Hepatocyte (in vitro differentiated cells): Measurements from ENCODE around the gene CBX4.

Experiments used
- EZH2 ChIP-seq: fragments of 200-600 bp; sonication (generic); IDR thresholded peaks from 2 replicates; pipeline ENCODE4 v1.6.1; 2016; ENCODE audit warnings: antibody characterized with exemption, mild to moderate bottlenecking, borderline replicate concordance
- TF ChIP-seq, protein P1 (sequence below): fragments of 200-600 bp; sonication (generic); IDR thresholded peaks from 2 replicates; pipeline ENCODE4 v1.5.1; 2016; ENCODE audit warnings: antibody characterized with exemption, mild to moderate bottlenecking; ENCODE audit not compliant: poor library complexity

GRCh38 chr17:79873583-79873982 is 34.3 kb upstream of the CBX4 start:
- TF ChIP-seq, protein P1, sequence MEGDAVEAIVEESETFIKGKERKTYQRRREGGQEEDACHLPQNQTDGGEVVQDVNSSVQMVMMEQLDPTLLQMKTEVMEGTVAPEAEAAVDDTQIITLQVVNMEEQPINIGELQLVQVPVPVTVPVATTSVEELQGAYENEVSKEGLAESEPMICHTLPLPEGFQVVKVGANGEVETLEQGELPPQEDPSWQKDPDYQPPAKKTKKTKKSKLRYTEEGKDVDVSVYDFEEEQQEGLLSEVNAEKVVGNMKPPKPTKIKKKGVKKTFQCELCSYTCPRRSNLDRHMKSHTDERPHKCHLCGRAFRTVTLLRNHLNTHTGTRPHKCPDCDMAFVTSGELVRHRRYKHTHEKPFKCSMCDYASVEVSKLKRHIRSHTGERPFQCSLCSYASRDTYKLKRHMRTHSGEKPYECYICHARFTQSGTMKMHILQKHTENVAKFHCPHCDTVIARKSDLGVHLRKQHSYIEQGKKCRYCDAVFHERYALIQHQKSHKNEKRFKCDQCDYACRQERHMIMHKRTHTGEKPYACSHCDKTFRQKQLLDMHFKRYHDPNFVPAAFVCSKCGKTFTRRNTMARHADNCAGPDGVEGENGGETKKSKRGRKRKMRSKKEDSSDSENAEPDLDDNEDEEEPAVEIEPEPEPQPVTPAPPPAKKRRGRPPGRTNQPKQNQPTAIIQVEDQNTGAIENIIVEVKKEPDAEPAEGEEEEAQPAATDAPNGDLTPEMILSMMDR: no peak
- TF ChIP-seq EZH2: no peak
